HG03575 (cell line): Measurements from ENCODE around the gene UNC5CL.

ENCODE experiments used
- ATAC-seq: cut with Tn5 transposase; IDR thresholded peaks from one replicate; pipeline ENCODE4 v1.9.1; 2021; ENCODE audit not compliant: unreplicated experiment, insufficient number of reproducible peaks, low FRiP score; ENCODE audit errors: extremely low read depth

Gene UNC5CL

DNA sequence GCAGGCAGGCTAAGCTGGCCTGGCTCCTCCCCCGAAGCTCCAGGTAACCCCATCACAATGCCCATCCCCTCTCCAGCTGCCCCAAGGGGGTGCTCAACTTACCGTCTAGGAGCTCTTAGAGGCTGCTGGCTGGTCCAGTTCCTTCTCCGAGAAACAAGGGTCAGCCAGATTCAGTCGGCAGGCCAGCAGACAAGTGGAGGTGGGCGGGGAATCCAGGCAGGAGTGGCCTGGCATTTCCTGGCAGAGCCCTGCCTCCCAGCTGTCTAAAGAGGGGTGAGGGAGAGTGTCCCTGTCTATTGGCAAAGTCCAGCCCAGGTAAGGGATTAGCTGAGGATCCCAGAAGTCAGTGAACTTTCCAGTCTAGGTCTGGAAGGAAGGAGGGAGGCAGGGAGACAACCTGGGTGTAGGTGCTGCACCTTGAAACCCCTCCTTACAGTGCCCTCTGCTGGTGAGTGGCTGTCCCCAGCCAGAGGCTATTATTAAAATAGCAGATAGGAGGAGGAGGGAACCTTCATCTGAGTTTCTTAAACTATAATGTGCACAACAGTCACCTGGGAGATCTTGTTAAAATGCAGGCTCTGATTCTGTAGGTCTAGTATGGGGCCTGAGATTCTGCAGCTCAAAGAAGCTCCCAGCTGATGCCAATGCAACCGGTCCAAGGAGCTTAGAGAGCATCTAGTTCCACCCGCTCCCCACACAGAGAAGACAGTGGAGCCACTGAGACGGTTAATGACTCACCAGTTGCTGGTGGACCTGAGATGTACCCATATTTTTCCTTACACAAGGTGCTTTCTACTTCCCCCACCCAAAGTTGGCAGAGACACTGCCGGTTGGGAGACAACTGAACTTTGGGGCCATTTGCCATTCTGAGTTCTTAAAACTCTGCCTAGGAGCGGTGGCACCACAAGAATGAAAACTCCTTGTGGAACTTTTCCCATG, at the start of gene UNC5CL:
TSS of gene UNC5CL (minus strand) at position 162 of the 939 bp plus-strand sequence. CDS start 4,147 bp downstream, outside the sequence.
- no peak for ATAC-seq

GRCh38 chr6:41088451-41088850, 49.4 kb upstream of the UNC5CL start:
- no peak for ATAC-seq

DNA sequence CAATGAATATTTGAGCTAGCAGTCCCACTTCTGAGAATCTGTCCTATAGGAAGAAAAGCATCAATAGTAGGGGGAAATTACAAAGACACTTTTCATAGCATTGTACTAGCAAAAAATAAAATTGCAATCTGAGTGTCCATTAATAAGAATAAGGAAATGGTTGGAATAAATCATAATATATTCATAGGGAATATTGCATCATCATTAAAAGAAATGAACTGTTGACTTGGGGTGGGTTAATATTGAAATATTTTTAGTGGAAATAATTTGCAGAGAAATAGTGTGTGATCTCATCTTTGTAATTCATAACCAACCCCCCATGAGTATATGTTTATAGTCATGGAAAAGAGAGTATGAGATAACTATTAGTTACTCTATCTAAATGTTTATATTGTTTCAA, 46.2 kb upstream of the UNC5CL start:
- no peak for ATAC-seq

DNA sequence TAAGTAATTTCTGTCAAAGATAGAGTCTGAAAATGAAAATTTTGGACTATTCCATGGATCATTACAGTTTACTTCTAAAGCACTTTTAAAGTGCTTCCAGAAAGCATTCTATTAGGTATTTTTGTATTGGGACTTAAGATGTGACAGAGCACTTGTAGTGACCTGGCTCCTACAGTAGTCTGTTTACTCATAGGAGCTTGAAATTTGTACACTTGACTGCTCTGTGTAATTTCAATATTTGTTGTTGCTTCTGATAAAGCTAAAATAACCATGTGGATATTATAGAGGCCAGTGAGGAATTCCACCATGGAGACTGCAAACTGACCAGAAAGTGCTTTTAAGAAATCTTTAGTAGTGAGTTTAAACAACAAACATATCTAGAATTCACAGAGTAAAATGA, 44.1 kb upstream of the UNC5CL start:
- ATAC-seq, result no peak

GRCh38 chr6:41080621-41081020, 41.6 kb upstream of the UNC5CL start:
- no peak for ATAC-seq

DNA sequence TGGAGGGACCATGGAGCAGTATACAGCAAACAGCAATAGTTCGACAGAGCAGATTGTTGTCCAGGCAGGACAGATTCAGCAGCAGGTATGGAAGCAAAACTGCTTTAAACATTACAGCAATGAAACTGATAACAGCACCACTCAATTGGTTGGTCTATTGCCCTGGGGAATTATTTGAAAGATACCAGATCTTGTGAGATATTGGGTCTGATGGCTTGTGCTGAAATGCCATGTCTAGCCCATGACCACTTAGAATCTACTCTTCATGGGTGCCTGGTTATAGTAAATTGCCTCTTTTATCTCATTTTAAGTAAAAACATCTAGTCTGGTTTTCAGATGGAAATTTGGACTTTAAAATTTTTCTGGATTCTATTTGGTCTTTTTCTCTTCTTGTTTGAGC, 40.1 kb upstream of the UNC5CL start:
- ATAC-seq, result no peak

DNA sequence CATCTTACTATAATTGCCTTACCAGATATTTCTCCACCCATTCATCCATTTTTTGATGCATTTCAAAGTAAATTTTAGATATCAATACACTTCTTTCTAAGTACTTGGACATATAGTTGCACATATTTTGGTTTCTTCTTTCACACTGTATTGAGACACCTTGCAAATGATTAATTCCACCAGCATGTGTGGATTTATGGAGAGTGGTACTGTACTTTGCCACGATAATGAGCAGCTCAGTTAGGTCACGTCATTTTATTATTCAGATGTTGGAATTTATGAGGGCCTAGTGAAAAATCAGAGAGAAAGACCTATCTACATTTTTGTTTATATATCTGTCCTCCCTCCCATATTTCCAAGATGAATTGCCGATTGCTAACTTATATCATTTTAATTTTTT, 39.1 kb upstream of the UNC5CL start:
- ATAC-seq, result no peak

- ATAC-seq, result no peak
These were observed 38.5 kb upstream of the UNC5CL start for GRCh38 chr6:41077536-41077935.

DNA sequence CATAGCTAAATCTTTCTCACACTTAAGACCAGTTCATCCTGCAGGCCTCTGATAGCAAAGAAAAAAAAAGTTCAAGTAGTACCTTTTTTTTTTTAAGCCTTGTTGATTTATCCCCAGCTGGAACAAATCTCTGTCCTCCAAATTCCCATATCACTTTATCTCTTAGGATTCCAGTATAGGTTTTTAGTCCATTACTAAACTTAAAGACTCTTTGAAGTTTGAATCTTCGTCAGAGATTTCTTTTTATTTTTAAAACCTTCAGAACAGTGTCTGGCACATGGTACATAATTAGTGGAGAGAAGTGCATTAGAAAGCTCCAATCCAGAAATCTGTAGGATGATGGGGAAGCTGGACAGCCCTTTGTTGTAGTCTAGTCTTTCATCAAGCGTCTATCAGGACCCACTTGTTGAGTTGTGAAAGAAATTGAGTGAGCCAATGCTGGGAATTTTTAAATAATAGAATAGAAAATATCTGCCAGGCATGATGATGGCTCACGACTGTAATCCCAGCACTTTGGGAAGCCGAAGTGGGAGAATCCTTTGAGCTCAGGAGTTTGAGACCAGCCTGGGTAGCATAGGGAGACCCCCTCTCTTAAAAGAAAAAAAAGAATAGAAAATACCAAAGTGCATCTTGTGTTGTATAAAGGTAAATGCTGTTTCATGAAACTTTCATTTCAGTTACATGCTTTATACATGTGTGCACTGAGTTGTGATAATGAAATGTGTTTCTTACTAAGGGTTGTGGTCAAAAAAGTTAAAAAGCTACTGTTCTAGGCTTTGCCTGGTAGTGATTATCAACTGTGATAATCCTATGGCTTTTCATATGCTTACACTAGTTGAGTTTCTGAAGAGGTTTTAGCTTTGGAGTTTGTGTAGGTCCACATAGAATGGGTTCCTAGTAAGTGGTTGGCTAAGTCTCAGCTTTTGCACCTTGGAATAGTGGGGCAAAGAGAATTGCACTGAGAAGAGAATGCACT, 36.9 kb upstream of the UNC5CL start:
- no peak for ATAC-seq

DNA sequence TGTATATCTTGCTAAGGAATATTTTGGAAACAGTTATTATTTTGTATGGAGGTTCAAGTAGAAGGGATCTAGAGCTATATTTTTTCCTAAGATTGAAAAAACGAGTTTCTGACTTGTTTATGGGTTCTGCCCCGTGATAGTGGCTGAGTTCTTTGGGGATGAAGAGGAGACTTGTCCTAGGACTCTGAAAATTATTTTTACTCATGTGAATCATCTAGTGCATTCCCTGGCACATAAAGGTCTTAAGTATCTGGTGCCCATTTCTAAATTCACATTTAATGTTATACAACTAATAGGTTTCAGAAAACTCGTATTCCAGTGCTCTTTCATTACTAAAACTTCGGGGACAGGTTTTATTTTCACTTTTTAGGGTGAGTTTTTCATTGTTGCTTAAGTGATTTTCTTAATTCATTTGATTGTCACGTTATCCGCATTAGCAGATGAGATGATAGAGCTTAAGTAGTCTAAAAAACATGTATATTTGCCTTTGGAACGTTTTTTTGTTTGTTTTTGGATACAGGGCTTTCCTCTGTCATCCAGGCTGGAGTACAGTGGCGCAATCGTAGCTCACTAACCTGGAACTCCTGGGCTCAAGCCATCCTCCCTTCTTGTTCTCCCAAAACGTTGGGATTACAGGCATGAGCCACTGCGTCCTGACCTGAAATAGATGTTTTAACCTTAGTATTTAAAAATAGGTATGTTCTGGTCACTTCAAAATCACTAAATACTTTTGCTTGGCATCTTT, 35.8 kb upstream of the UNC5CL start:
- ATAC-seq, result no peak

DNA sequence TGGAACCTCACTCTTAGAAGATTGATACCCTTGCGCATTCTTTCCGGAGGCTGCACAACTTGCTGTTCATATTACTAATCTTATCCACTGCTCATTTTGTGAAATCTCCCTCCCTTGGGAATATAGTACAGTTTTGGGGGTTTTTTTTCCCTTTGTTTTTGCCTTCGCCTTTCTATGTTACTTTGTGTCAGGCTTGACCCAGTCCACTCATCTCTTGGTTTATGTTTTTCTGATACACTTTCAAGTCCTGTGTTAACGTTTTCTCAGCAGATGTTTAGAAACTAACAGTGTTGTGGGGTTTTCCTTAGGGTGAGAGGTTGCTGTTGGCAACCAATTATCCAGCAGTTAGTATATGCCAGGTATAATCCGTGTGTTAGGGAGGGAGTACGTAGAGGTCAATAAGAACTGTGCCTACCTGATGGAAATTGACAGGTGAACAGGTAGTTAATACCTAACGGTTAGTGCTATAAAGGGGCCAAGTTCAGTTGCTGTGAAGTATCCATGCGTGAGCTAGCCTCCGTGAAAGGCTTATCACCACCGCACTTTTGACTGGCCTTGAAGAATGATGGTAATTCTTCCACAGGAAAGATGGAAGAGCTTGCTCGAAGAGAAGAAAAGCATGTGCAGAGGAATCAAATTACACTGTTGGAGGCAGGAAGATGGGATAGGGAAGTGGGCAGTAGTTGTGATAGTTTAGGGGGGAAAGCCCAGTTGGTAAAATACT, 35.1 kb upstream of the UNC5CL start:
- no peak for ATAC-seq

DNA sequence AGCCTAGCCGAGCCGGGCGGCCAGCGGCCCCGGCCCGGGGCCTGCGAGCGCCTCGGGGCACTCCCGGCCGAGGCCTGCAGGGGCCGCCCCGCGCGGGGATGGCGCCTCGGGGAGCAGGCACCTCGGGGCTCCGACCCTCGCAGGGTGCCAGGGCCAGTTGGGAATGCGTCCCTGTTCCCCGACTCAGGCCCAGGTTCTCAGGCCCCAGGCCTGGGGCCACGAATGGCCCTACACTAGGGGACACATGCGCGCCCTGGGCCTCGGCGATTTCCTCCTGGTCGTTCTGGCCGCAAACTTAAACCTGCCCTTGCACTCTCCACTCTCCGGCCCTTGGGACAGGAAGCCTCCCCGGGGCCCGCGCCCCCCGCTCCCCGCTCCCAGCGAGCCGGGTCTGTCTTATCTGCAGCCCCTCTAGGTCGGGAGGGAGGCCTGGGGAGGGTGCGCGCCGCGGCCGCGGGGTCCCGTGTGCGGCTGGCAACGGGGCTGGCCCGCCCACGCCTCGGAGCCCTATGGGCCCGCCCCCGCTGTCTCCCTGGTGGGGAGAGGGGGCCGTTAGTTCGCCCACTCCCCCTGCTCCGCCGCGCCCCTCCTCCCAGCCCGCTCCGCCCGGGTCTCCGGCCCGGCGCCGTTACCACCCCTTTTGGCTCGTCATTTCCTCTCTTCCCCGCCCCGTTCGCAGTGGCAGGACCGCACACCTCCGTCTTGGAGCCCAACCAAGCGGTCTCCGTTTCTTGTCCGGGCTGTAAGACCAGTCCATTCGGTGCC, 34.4 kb upstream of the UNC5CL start:
- no peak for ATAC-seq

GRCh38 chr6:41072836-41073202, 33.8 kb upstream of the UNC5CL start, which contains the start of gene NFYA:
Gene NFYA (plus strand): TSS chr6:41072974. CDS start chr6:41079090, 6,116 bp downstream.
- ATAC-seq, result peak; percentile 22

- ATAC-seq, result peak; percentile 51
These were observed 33.2 kb upstream of the UNC5CL start, which contains the start of gene OARD1 for GRCh38 chr6:41071923-41072835. Gene OARD1 (minus strand): TSS chr6:41072356. CDS start chr6:41071634, 722 bp downstream.

GRCh38 chr6:41071501-41071922, 32.5 kb upstream of the UNC5CL start:
- no peak for ATAC-seq

DNA sequence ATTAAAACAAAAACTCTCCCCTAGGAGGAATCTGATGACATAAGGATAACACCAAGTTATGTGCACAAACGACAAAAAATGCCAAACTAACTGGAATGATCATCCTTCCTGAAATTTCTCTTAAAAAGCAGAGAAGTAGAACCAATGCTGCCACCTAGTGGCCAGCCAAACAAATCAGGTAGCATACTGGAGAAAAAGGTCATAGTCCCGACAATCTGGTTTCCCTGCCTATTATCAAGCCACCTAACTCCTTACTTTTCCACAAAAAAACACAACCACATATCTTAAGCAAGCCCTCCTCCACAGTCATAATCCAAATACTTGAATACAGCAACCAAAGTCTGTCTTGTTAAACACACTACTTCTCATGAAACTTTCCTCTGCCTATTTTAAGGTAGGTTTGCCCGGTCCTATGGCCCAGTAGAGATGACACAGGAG, 27.9 kb upstream of the UNC5CL start:
- no peak for ATAC-seq
